ENCODE measurements around the gene FAM98C.

DNA sequence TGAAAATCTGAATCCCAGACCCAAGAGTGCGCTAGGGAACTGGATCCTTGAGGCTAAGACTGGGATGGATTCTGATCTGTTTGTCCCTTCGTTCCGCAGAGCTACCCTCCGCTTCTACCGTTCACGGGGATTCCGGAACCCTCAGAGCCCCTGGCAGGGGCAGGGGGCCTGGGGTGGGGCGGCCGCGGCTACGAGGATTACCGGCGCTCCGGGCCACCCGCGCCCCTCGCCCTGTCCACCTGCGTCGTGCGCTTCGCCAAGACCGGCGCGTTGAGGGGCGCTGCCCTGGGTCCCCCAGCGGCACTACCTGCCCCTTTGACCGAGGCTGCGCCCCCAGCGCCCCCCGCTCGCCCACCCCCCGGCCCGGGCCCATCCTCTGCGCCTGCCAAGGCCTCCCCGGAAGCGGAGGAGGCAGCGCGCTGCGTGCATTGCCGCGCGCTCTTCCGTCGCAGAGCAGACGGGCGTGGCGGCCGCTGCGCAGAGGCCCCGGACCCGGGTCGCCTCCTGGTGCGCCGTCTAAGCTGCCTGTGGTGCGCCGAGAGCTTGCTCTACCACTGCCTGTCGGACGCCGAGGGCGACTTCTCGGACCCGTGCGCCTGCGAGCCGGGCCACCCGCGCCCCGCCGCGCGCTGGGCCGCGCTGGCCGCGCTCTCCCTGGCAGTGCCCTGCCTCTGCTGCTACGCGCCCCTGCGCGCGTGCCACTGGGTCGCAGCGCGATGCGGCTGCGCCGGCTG is 7.3 kb upstream of the FAM98C start:
- TF ChIP-seq POLR2A (IDR thresholded peaks at IDR 0.05; ENCODE audit: extremely low read depth, insufficient read length) (no peak), MYC (IDR thresholded peaks at IDR 0.05; ENCODE audit: low read depth, low read length) (no peak)
- TF ChIP-seq, protein P1, sequence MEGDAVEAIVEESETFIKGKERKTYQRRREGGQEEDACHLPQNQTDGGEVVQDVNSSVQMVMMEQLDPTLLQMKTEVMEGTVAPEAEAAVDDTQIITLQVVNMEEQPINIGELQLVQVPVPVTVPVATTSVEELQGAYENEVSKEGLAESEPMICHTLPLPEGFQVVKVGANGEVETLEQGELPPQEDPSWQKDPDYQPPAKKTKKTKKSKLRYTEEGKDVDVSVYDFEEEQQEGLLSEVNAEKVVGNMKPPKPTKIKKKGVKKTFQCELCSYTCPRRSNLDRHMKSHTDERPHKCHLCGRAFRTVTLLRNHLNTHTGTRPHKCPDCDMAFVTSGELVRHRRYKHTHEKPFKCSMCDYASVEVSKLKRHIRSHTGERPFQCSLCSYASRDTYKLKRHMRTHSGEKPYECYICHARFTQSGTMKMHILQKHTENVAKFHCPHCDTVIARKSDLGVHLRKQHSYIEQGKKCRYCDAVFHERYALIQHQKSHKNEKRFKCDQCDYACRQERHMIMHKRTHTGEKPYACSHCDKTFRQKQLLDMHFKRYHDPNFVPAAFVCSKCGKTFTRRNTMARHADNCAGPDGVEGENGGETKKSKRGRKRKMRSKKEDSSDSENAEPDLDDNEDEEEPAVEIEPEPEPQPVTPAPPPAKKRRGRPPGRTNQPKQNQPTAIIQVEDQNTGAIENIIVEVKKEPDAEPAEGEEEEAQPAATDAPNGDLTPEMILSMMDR (IDR thresholded peaks at IDR 0.05; ENCODE audit: low read depth, low read length): no peak
